Measurements from ENCODE around the gene KCNMA1. TPM values are rescaled to one million over a fixed set of nuclear protein-coding genes. Genes with fewer than 3 reads are reported as not detected.
"Not testable (repeated sequence)": the region's sequence is repeated elsewhere in the genome, so short reads cannot be mapped to it uniquely, and the experiment has no call there.

Gene KCNMA1
- total RNA-seq, 3 donors from 2014 or later (not counting 1 experiment from before 2014, with no cell fraction given): 0.40 to 1.8 (median 0.63) TPM

- no peak for ATAC-seq
- Histone ChIP-seq H3K9me3 (ENCODE audit: control insufficient read depth, insufficient read depth, low read length) (no peaks in the 10 kb centered on the region), H3K4me1 (ENCODE audit: control insufficient read depth, insufficient read depth, low read length) (no peaks in the 10 kb centered on the region), H3K36me3 (ENCODE audit: control insufficient read depth, insufficient read depth, low read length) (no peaks in the 10 kb centered on the region), H3K27ac (ENCODE audit: low read length) (no peak overlapping the region), H3K4me3 (ENCODE audit: low read length) (no peak overlapping the region), H3K27me3 (ENCODE audit: control insufficient read depth, insufficient read depth, low read length) (no peaks in the 10 kb centered on the region)
- intact Hi-C loops (cut with micrococcal nuclease): no loop called here
- Mint-ChIP-seq H3K4me3 (no peak overlapping the region), H3K36me3 (no peaks in the 10 kb centered on the region), H3K27me3 (ENCODE audit: low read depth in 2 of 2) (peaks cover 17 to 57% of the 10 kb centered on the region in 2 donors), H3K4me1 (no peaks in the 10 kb centered on the region), H3K9me3 (no peaks in the 10 kb centered on the region), H3K27ac (no peak overlapping the region)
- no peak for DNase-seq
- WGBS (ENCODE audit: insufficient coverage): no CpG with 5 or more reads among the region's 2 CpGs
- TF ChIP-seq CTCF (IDR thresholded peaks at IDR 0.05): no peak
Measured at GRCh38 chr10:77664008-77664407, 26.4 kb upstream of the KCNMA1 start.

- DNase-seq: no peak
- H3K36me3 Mint-ChIP-seq: no peaks in the 10 kb centered on the region
- H3K4me1 ChIP-seq (ENCODE audit: control insufficient read depth, insufficient read depth, low read length): no peaks in the 10 kb centered on the region
- no peaks in the 10 kb centered on the region for H3K4me1 Mint-ChIP-seq
- 62% methylated on average over 6 of the region's 6 CpGs for WGBS (ENCODE audit: insufficient coverage)
- intact Hi-C loops (cut with micrococcal nuclease): no loop called here
- no peaks in the 10 kb centered on the region for H3K27me3 ChIP-seq (ENCODE audit: control insufficient read depth, insufficient read depth, low read length)
- no peaks in the 10 kb centered on the region for H3K36me3 ChIP-seq (ENCODE audit: control insufficient read depth, insufficient read depth, low read length)
- no peaks in the 10 kb centered on the region for H3K9me3 ChIP-seq (ENCODE audit: control insufficient read depth, insufficient read depth, low read length)
- no peak overlapping the region for H3K4me3 ChIP-seq (ENCODE audit: low read length)
- H3K27ac Mint-ChIP-seq: no peak overlapping the region
- no peak overlapping the region for H3K27ac ChIP-seq (ENCODE audit: low read length)
- ATAC-seq: no peak
- no peaks in the 10 kb centered on the region for H3K9me3 Mint-ChIP-seq
- H3K27me3 Mint-ChIP-seq (ENCODE audit: low read depth in 2 of 2): peaks cover 16 to 61% of the 10 kb centered on the region in 2 donors
- no peak for TF ChIP-seq CTCF (IDR thresholded peaks at IDR 0.05)
- H3K4me3 Mint-ChIP-seq: no peak overlapping the region
Measured at GRCh38 chr10:77661674-77662073, 24.1 kb upstream of the KCNMA1 start.

GRCh38 chr10:77661100-77661499 lies 23.5 kb upstream of the KCNMA1 start:
- ATAC-seq (no peak), DNase-seq (no peak)
- Histone ChIP-seq H3K4me3 (ENCODE audit: low read length) (no peak overlapping the region), H3K27me3 (ENCODE audit: control insufficient read depth, insufficient read depth, low read length) (no peaks in the 10 kb centered on the region), H3K4me1 (ENCODE audit: control insufficient read depth, insufficient read depth, low read length) (no peaks in the 10 kb centered on the region), H3K27ac (ENCODE audit: low read length) (no peak overlapping the region), H3K36me3 (ENCODE audit: control insufficient read depth, insufficient read depth, low read length) (no peaks in the 10 kb centered on the region), H3K9me3 (ENCODE audit: control insufficient read depth, insufficient read depth, low read length) (no peaks in the 10 kb centered on the region)
- H3K9me3 Mint-ChIP-seq: no peaks in the 10 kb centered on the region
- intact Hi-C loops (cut with micrococcal nuclease): no loop called here
- TF ChIP-seq CTCF (IDR thresholded peaks at IDR 0.05): no peak
- H3K4me3 Mint-ChIP-seq: no peak overlapping the region
- H3K27ac Mint-ChIP-seq: no peak overlapping the region
- 57% methylated on average over 2 of the region's 3 CpGs for WGBS (ENCODE audit: insufficient coverage)
- H3K4me1 Mint-ChIP-seq: no peaks in the 10 kb centered on the region
- H3K36me3 Mint-ChIP-seq: no peaks in the 10 kb centered on the region
- H3K27me3 Mint-ChIP-seq (ENCODE audit: low read depth in 2 of 2): peaks cover 17 to 61% of the 10 kb centered on the region in 2 donors

GRCh38 chr10:77659046-77659670 lies 21.6 kb upstream of the KCNMA1 start:
- H3K4me3 Mint-ChIP-seq; H3K9me3 Mint-ChIP-seq; ATAC-seq; H3K27me3 ChIP-seq (ENCODE audit: control insufficient read depth, insufficient read depth, low read length); H3K36me3 ChIP-seq (ENCODE audit: control insufficient read depth, insufficient read depth, low read length); DNase-seq; H3K9me3 ChIP-seq (ENCODE audit: control insufficient read depth, insufficient read depth, low read length); H3K27ac Mint-ChIP-seq; intact Hi-C loops (cut with micrococcal nuclease); H3K4me3 ChIP-seq (ENCODE audit: low read length); H3K36me3 Mint-ChIP-seq; H3K27ac ChIP-seq (ENCODE audit: low read length); H3K4me1 ChIP-seq (ENCODE audit: control insufficient read depth, insufficient read depth, low read length); H3K4me1 Mint-ChIP-seq: not testable (repeated sequence)
- WGBS (ENCODE audit: insufficient coverage): 100% methylated on average over 3 of the region's 3 CpGs
- peaks cover 18 to 55% of the 10 kb centered on the region in 2 donors for H3K27me3 Mint-ChIP-seq (ENCODE audit: low read depth in 2 of 2)
